GM23248 (cell line): ENCODE data around the gene HIGD1A.

Experiments used
- EZH2 ChIP-seq: fragments of 200-600 bp; sonication (generic); IDR thresholded peaks from 2 replicates; pipeline ENCODE4 v1.6.1; 2018; ENCODE audit warnings: antibody characterized with exemption, mild to moderate bottlenecking; ENCODE audit not compliant: insufficient read depth, poor library complexity, severe bottlenecking
- EZH2phosphoT487 ChIP-seq: fragments of 200-600 bp; sonication (generic); IDR thresholded peaks from 2 replicates; pipeline ENCODE4 v1.6.1; 2018; ENCODE audit warnings: antibody characterized with exemption, moderate library complexity, mild to moderate bottlenecking, low read depth; ENCODE audit not compliant: insufficient read depth

- TF ChIP-seq EZH2phosphoT487 (no peak), EZH2 (no peak)
Observed at GRCh38 chr3:42827023-42827422, 22.7 kb upstream of the HIGD1A start.
